Astrocyte (in vitro differentiated cells and primary cell): Measurements from ENCODE around the gene C15orf40. TPM values are rescaled to one million over a fixed set of nuclear protein-coding genes. Genes with fewer than 3 reads are reported as not detected.

Source experiments
- DNase-seq: peaks from one replicate; pipeline ENCODE4 v3.0.0-alpha.2; 2010; ENCODE audit warnings: low read depth
- FAIRE-seq: peaks from 2 replicates; lab custom pipeline; 2011; peaks lifted over from hg19 to GRCh38; lab: Jason Lieb, UNC
- H2AFZ ChIP-seq: 2 replicates; pipeline ENCODE4 v1.6.0; 2012; ENCODE audit warnings: low read depth, low read length, inconsistent platforms
- H3K27ac ChIP-seq: 2 replicates; pipeline ENCODE4 v1.5.1; 2011; ENCODE audit warnings: low read depth, low read length, inconsistent platforms
- H3K27me3 ChIP-seq: 2 replicates; pipeline ENCODE4 v1.6.0; 2011; ENCODE audit warnings: low read length, inconsistent platforms; ENCODE audit not compliant: insufficient read depth
- H3K36me3 ChIP-seq: 2 replicates; pipeline ENCODE4 v1.5.1; 2011; ENCODE audit warnings: low read length, inconsistent platforms; ENCODE audit not compliant: insufficient read depth
- H3K4me1 ChIP-seq: 2 replicates; pipeline ENCODE4 v1.5.1; 2011; ENCODE audit warnings: low read length, inconsistent platforms; ENCODE audit not compliant: insufficient read depth
- H3K4me2 ChIP-seq: 2 replicates; pipeline ENCODE4 v1.6.0; 2012; ENCODE audit warnings: low read length, inconsistent platforms
- H3K4me3 ChIP-seq: 2 replicates; pipeline ENCODE4 v1.5.1; 2011; ENCODE audit warnings: low read depth, mild to moderate bottlenecking, low read length, inconsistent platforms; ENCODE audit not compliant: insufficient read depth
- H3K79me2 ChIP-seq: 2 replicates; pipeline ENCODE4 v1.6.0; 2012; ENCODE audit warnings: mild to moderate bottlenecking, low read length, inconsistent platforms; ENCODE audit not compliant: insufficient read depth
- H3K9ac ChIP-seq: 2 replicates; pipeline ENCODE4 v1.6.0; 2012; ENCODE audit warnings: mild to moderate bottlenecking, low read length, inconsistent platforms
- H3K9me3 ChIP-seq: 2 replicates; pipeline ENCODE4 v1.5.1; 2012; ENCODE audit warnings: low read depth, mild to moderate bottlenecking, low read length, inconsistent platforms; ENCODE audit not compliant: insufficient read depth
- H4K20me1 ChIP-seq: 2 replicates; pipeline ENCODE4 v1.6.0; 2012; ENCODE audit warnings: low read length, inconsistent platforms; ENCODE audit not compliant: insufficient read depth
- H3K27ac Mint-ChIP-seq: one replicate; pipeline ENCODE4 v1.8.0; 2021; ENCODE audit warnings: mild to moderate bottlenecking, mixed read lengths; ENCODE audit not compliant: unreplicated experiment
- H3K27me3 Mint-ChIP-seq: one replicate; pipeline ENCODE4 v1.8.0; 2021; ENCODE audit warnings: low read depth, mixed read lengths; ENCODE audit not compliant: unreplicated experiment
- H3K36me3 Mint-ChIP-seq: one replicate; pipeline ENCODE4 v1.8.0; 2021; ENCODE audit warnings: low read depth, mixed read lengths; ENCODE audit not compliant: unreplicated experiment
- H3K4me1 Mint-ChIP-seq: one replicate; pipeline ENCODE4 v1.8.0; 2021; ENCODE audit warnings: low read depth, mixed read lengths; ENCODE audit not compliant: unreplicated experiment
- H3K4me3 Mint-ChIP-seq: one replicate; pipeline ENCODE4 v1.8.0; 2021; ENCODE audit warnings: mild to moderate bottlenecking, moderate library complexity, mixed read lengths; ENCODE audit not compliant: unreplicated experiment
- H3K9me3 Mint-ChIP-seq: one replicate; pipeline ENCODE4 v1.8.0; 2021; ENCODE audit warnings: mild to moderate bottlenecking, mixed read lengths; ENCODE audit not compliant: unreplicated experiment
- EZH2 ChIP-seq: IDR thresholded peaks from 2 replicates; pipeline ENCODE4 v1.6.1; 2012; ENCODE audit warnings: mild to moderate bottlenecking, low read length, inconsistent platforms; ENCODE audit not compliant: insufficient read depth
- total RNA-seq: library from RNA; stranded (reverse); gene quantifications from 2 replicates; pipeline ENCODE4 v1.2.1, GENCODE V29; 2021
- TF ChIP-seq, protein P1 (sequence below): IDR thresholded peaks from 2 replicates; pipeline ENCODE4 v1.5.1; 2011; ENCODE audit warnings: low read depth, mild to moderate bottlenecking, inconsistent platforms, low read length, moderate library complexity; ENCODE audit not compliant: insufficient read depth

C15orf40 gene
- total RNA-seq, 1 donor from 2014 or later: 18.1 TPM

DNA sequence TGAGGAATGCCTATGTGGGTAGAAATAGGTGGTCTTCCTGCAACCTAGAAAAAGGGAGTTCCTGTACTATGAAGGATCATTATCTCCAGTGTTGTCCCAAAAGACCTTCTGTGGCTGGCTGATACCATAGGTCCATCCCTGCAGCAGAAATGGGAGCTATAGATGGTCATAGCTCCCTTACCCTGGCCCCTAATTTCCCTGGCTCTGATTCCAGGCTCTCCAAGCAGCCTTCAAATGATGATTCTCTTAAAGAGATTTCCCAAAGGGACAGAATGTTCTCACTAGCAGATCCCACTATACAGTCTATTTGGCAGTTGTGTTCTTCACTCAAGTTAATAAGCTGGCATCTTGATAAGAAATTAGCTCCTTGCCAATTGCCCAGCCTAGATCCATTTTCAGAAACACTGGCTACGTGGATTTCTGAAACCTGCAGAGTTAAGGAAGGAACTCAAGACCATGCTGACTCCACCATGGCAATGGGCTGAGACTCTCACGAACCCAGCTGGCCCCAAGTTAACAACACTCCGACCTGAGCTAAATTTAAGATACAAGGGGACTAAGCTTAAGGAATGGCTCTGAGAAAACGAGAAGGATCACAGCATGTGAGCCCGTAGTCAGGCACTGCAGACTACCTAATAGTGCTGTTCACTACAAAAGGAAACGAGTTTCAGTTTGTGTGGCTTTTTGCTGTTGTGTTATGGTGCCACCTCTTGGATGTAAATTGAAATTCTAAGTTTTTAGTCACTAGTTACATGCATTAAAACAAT, 11.4 kb downstream of the C15orf40 start:
- H3K4me3 ChIP-seq: peak overlapping the region; percentile 58
- peak overlapping the region; percentile 59 for H2AFZ ChIP-seq
- Mint-ChIP-seq H3K27me3 (no peaks in the 10 kb centered on the region), H3K36me3 (no peaks in the 10 kb centered on the region), H3K27ac (no peak overlapping the region), H3K9me3 (no peaks in the 10 kb centered on the region), H3K4me3 (no peak overlapping the region), H3K4me1 (peaks cover 13% of the 10 kb centered on the region)
- H3K9me3 ChIP-seq: no peaks in the 10 kb centered on the region
- no peaks in the 10 kb centered on the region for H3K4me1 ChIP-seq
- no peaks in the 10 kb centered on the region for H4K20me1 ChIP-seq
- TF ChIP-seq, protein P1, sequence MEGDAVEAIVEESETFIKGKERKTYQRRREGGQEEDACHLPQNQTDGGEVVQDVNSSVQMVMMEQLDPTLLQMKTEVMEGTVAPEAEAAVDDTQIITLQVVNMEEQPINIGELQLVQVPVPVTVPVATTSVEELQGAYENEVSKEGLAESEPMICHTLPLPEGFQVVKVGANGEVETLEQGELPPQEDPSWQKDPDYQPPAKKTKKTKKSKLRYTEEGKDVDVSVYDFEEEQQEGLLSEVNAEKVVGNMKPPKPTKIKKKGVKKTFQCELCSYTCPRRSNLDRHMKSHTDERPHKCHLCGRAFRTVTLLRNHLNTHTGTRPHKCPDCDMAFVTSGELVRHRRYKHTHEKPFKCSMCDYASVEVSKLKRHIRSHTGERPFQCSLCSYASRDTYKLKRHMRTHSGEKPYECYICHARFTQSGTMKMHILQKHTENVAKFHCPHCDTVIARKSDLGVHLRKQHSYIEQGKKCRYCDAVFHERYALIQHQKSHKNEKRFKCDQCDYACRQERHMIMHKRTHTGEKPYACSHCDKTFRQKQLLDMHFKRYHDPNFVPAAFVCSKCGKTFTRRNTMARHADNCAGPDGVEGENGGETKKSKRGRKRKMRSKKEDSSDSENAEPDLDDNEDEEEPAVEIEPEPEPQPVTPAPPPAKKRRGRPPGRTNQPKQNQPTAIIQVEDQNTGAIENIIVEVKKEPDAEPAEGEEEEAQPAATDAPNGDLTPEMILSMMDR: peak; percentile 60
- TF ChIP-seq EZH2: no peak
- FAIRE-seq (peak; percentile 72), DNase-seq (peak; percentile 44)
- no peak overlapping the region for H3K27ac ChIP-seq
- no peaks in the 10 kb centered on the region for H3K36me3 ChIP-seq
- peak overlapping the region; percentile 90 for H3K4me2 ChIP-seq
- peak overlapping the region; percentile 72 for H3K9ac ChIP-seq
- no peaks in the 10 kb centered on the region for H3K27me3 ChIP-seq
- H3K79me2 ChIP-seq: no peaks in the 10 kb centered on the region

GRCh38 chr15:82999426-82999825, 12.0 kb downstream of the C15orf40 start:
- H3K4me1 ChIP-seq: no peaks in the 10 kb centered on the region
- H3K79me2 ChIP-seq: no peaks in the 10 kb centered on the region
- no peaks in the 10 kb centered on the region for H3K36me3 Mint-ChIP-seq
- no peak overlapping the region for H3K27ac Mint-ChIP-seq
- no peak overlapping the region for H3K4me2 ChIP-seq
- no peaks in the 10 kb centered on the region for H3K9me3 Mint-ChIP-seq
- DNase-seq (no peak), FAIRE-seq (no peak)
- no peaks in the 10 kb centered on the region for H3K9me3 ChIP-seq
- no peak overlapping the region for H3K4me3 Mint-ChIP-seq
- no peaks in the 10 kb centered on the region for H3K36me3 ChIP-seq
- H4K20me1 ChIP-seq: no peaks in the 10 kb centered on the region
- H3K27me3 ChIP-seq: no peaks in the 10 kb centered on the region
- no peak overlapping the region for H2AFZ ChIP-seq
- H3K27ac ChIP-seq: no peak overlapping the region
- no peak overlapping the region for H3K4me3 ChIP-seq
- no peaks in the 10 kb centered on the region for H3K27me3 Mint-ChIP-seq
- H3K9ac ChIP-seq: no peak overlapping the region
- TF ChIP-seq, protein P1: no peak
- TF ChIP-seq EZH2: no peak
- peaks cover 13% of the 10 kb centered on the region for H3K4me1 Mint-ChIP-seq

- FAIRE-seq: no peak
- Histone ChIP-seq H3K27me3 (no peaks in the 10 kb centered on the region), H3K79me2 (no peaks in the 10 kb centered on the region), H4K20me1 (no peaks in the 10 kb centered on the region), H3K27ac (no peak overlapping the region), H3K9me3 (no peaks in the 10 kb centered on the region), H3K4me1 (no peaks in the 10 kb centered on the region), H3K4me2 (no peak overlapping the region), H3K4me3 (no peak overlapping the region), H3K9ac (no peak overlapping the region), H3K36me3 (peaks cover 4% of the 10 kb centered on the region), H2AFZ (no peak overlapping the region)
- H3K36me3 Mint-ChIP-seq: peaks cover 5% of the 10 kb centered on the region
- no peaks in the 10 kb centered on the region for H3K27me3 Mint-ChIP-seq
- H3K27ac Mint-ChIP-seq: peak overlapping the region; percentile 75
- no peak for DNase-seq
- H3K4me1 Mint-ChIP-seq: peaks cover 13% of the 10 kb centered on the region
- TF ChIP-seq EZH2: no peak
- TF ChIP-seq, protein P1: no peak
- H3K9me3 Mint-ChIP-seq: no peaks in the 10 kb centered on the region
- H3K4me3 Mint-ChIP-seq: no peak overlapping the region
These were observed 15.5 kb downstream of the C15orf40 start for GRCh38 chr15:82995938-82996337.
